HG02884 (cell line): ENCODE results near the gene CACNA1G.

Experiments used
- ATAC-seq: cut with Tn5 transposase; IDR thresholded peaks from one replicate; pipeline ENCODE4 v1.9.1; 2021; ENCODE audit warnings: mild to moderate bottlenecking, moderate library complexity; ENCODE audit not compliant: unreplicated experiment

CACNA1G gene

DNA sequence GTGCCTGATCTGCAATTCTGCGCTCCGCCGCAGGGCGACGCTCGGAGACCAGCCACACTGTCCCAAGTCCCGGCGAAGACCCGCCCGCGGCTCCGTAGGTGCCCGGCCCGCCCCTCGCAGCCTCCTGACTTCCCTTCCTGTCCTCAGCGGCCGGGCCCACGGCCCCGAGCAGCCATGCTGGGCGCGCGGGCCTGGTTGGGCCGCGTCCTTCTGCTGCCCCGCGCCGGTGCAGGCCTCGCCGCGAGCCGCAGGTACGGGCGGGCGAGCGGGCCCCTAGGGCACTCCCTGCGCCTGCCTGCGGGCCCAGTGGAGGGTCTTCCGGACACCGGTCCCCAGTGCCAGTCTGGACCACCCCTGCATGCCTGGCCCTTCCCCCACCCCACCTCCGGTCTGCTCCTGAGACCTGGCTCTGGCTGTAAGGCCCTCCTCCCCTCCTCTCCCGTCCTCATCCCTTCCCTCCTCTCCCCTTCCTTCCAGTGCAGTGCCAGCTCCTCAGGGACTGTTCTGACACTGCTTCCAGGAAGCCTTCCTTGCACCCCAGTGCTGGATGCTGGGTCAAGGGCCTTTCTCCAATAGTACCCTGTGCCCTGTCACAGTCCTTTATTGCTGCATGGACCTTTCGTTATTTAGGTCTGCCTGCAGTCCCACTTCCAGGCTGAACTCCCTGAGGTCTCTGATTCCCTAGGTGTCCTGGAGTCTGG lies 13.3 kb upstream of the CACNA1G start, which contains the start of gene SPATA20:
Gene SPATA20, plus strand, starts transcription at position 140 of the 701 bp plus-strand sequence. Its CDS starts 35 bp downstream, at position 175.
- peak; percentile 80 for ATAC-seq

DNA sequence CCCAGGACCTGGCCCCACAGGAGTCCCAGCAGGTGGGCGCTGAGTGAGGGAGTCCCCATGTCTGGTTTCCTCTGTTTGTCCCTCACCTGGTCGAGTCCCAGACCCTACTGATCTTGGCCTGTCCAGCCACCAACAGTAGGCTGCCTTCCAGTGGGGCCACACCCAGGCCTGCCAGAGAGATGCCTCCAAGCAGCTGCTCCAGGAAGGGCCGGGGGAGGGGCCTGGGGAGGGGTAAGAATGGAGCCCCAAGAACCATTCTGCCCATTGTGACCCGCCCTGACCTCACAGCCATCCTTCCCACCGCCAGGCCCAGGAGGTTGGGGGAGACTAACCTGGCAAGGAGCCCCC lies 12.8 kb upstream of the CACNA1G start:
- no peak for ATAC-seq

DNA sequence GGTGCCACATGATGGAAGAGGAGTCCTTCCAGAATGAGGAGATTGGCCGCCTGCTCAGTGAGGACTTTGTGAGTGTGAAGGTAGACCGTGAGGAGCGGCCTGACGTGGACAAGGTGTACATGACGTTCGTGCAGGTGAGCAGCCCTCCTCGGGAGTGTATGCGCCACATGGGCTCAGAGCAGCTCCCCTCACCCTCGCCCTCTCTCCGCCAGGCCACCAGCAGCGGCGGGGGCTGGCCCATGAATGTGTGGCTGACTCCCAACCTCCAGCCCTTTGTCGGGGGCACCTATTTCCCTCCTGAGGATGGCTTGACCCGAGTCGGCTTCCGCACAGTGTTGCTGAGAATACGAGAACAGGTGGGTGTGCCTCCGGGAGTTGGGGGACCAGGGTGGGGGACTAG lies 11.7 kb upstream of the CACNA1G start:
- no peak for ATAC-seq

DNA sequence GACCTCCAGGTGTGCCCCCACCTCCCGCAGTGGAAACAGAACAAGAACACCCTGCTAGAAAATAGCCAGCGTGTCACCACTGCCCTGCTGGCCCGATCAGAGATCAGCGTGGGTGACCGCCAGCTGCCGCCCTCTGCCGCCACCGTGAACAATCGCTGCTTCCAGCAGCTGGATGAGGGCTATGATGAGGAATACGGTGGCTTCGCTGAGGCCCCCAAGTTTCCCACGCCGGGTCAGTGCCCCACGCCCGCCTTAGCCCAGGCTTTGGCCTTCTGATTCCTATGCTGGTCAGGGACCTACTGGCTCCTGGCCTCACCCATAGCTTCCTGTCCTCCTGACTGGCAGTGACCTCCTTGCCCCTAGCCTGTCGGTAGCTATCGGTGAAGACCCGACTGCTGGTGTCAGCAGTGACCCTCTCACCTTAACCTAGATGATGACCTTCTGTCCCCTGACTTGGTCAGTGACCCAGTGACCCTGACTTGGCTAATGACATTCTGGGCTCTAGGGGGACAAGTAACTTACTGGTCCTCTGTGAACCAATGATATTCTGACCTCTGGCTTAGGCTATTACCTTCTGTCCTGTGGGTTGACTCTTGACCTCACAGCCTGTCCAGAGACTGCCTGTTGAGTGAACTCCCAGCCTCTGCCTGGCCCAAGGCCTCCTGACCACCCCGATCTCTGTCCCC lies 11.1 kb upstream of the CACNA1G start:
- no peak for ATAC-seq

DNA sequence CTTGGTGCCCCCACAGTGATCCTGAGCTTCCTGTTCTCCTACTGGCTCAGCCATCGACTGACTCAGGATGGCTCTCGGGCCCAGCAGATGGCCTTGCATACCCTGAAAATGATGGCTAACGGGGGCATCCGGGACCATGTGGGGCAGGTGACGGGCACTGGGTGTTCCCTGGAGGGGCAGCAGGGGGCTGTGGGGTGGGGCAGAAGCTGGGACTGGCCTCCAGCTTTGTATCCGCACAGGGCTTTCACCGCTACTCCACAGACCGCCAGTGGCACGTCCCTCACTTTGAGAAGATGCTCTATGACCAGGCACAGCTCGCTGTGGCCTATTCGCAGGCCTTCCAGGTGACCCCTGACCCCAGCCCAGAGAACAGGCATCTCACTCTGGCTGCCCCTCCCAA lies 10.5 kb upstream of the CACNA1G start:
- ATAC-seq = no peak

DNA sequence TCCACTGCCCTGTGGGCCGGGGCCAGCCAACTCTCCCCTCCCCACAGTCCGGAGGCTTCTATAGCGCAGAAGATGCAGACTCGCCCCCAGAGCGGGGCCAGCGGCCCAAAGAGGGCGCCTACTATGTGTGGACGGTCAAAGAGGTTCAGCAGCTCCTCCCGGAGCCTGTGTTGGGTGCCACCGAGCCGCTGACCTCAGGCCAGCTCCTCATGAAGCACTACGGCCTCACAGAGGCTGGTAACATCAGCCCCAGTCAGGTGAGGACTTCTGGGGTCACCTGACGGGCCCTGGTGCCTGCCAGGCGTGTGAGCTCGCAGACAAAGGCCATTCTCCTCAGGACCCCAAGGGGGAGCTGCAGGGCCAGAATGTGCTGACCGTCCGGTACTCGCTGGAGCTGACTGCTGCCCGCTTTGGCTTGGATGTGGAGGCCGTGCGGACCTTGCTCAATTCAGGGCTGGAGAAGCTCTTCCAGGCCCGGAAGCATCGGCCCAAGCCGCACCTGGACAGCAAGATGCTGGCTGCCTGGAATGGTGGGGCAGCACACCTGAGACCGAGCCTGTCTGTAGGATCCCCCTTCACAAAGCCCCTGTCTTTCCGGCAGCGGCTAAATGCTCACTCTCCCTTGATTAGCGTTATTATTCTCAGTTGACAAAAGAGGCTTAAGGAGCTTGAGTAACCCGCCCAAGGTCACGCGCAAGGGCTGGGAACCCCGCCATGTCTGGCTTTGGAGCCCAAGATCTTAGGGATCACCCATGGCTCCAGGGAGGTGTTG lies 9.7 kb upstream of the CACNA1G start:
- no peak for ATAC-seq

DNA sequence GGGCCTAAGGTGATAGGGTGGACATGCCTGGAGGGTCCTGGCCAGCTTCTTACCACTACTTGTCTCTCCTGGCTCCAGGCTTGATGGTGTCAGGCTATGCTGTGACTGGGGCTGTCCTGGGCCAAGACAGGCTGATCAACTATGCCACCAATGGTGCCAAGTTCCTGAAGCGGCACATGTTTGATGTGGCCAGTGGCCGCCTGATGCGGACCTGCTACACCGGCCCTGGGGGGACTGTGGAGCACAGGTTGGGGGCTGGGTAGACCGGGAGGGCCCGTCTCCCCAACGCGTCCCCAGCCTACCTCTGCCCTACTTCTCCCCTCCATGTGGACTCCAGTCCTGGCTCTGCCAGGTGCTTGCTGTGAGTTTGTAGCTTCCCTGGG lies 9.1 kb upstream of the CACNA1G start:
- ATAC-seq = no peak

DNA sequence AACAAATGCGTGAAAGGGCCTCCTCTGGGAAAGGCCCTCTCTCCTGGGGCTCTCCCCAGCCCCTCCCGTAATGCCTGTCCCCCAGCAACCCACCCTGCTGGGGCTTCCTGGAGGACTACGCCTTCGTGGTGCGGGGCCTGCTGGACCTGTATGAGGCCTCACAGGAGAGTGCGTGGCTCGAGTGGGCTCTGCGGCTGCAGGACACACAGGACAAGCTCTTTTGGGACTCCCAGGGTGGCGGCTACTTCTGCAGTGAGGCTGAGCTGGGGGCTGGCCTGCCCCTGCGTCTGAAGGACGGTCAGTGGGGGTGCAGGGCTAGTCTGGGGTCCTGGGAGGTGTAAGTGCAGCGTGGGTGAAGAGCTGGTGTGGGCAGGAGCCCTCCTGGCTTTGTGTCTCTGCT lies 8.6 kb upstream of the CACNA1G start:
- no peak for ATAC-seq

DNA sequence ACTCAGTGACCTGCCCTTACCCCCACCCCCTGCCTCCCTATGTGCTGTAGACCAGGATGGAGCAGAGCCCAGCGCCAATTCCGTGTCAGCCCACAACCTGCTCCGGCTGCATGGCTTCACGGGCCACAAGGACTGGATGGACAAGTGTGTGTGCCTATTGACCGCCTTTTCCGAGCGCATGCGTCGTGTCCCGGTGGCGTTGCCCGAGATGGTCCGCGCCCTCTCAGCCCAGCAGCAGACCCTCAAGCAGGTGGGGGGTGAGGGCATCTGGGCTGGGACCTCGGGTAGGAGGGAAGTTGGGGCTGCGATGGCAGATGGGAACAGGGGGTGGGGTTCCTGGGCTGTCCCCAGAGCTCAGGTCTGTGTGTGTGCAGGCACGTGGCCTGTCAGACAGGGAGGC lies 6.3 kb upstream of the CACNA1G start:
- no peak for ATAC-seq

DNA sequence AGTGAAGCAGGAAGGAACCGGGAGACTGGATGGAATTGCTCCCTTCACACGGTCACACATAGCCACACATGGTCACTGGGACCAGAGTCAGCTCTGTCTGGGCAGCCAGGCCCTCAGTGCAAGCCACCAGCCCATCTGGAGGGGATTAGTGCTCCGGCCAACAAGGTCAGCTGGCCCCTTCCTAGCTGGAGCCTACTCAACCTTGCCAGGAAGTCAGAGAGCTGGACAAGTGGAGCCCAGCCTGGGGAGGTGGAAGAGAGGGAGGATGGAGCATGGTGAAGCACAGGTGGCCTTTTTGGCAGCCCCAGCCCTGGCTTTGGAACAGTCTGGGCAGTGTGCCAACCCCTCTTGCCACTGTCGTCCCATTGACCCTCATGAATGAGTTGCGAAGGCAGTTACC lies 3.7 kb upstream of the CACNA1G start:
- no peak for ATAC-seq

DNA sequence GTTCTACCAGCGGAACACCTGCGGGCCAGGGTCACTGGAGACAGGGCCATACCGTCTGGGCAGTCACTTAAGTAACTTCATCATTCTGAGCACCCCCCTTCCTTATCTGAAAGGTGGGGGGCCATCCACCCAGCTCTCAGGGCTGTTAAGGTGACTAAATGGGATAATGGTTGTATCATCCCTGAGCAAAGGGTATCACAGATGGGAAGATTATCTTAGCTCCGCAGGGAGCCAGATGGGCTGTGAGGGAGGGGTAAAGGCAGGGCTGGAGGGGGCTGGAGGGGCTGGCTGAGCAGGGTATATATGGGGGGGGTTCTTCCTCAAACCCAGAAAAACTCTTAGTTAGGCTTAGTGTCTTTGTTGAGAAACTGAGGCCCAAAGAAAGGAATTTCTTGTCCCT lies 2.9 kb upstream of the CACNA1G start:
- no peak for ATAC-seq

DNA sequence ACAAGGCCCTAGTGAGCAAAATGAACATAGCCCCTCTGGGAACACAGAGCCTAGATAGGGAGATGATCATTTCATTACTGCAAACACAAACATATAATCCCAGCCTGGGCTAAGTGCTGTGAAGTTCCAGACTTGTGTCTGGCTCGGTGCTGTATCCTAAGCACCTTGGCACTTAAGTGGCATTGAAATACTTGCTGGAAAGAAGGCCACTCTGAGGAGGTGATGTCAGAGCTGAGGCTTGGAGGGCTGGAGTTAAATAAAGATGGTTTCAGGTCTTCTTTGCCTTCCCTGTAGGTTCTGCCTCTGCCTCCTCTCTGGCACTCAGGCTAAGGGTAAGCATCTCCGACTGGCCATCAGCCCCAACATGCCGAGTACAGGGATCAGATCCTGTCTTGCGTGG lies 2.4 kb upstream of the CACNA1G start:
- no peak for ATAC-seq

DNA sequence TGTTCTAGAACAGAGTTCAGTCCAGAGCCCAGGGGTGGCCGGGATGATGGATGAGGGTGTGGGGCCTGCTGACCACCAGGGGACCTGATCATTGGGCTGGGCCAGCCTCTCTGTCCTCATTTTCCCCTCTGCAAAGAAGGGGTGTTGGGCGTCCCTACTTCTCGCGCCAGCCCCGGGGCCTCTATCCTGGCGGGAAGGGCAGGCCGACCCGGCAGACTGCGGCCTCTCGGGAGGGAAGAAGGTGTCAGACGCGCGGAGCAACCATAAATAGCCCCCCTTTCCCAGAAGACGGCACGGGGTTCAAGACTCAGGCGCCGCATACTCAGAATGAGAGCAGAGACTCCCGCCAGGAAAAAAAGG lies 2.0 kb upstream of the CACNA1G start:
- no peak for ATAC-seq

DNA sequence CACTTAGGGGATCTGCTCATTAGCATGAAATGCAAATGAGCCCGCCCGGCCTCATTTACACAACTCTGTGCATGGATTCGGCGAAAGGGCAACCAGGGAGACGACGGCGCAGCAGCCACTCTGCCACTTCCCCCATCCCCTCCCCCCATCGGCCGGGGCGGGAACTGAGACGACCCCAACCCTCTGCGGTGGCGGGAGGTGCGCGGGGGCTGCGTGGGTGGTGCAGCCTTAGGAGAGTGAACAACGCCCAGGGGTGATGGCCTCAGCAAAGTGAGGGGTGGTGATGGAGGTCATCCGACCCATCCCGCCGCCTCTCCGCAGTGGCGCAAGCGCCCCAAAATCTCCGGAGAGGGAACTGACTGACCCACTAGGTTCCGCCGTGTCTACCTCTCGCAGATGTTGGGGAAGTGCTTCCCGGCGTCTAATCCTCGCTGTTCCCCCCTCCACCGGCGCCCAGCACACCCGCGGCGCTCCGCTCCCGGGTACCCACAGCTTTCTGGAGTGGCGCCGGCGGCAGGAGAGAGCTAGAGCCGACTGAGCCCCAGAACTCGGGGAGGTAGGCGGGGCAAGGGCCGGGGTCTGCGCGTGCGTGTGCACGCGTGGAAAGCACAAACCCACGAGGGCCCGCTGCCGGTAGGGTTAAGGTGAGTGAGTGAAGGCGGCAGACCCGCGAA lies 1.4 kb upstream of the CACNA1G start:
- ATAC-seq = no peak

DNA sequence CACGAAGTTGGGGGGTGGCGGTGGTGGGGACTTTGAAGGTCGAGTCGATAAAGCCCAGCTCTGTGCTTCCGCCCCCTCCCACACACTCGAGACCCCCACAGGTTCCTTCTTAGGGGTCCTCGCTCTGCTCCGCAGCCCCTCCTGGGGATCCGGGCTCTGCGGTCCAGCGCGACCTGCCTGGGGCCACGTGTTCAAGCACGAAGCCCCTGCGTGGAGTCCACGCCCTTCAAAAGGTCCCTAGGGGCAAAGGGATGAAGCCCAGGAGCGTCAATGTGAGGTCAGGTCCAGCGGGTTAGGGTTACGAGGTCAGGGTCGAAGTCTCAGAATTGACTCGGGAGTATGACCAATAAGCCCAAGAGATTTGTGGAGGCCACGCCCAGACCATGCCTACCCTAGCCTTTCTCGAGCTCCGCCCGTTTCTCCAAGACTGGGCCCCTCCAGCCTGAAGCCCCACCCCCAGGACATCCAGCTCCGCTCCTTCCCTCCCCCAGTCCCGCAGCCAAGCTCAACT lies 786 bp upstream of the CACNA1G start:
- ATAC-seq = no peak

DNA sequence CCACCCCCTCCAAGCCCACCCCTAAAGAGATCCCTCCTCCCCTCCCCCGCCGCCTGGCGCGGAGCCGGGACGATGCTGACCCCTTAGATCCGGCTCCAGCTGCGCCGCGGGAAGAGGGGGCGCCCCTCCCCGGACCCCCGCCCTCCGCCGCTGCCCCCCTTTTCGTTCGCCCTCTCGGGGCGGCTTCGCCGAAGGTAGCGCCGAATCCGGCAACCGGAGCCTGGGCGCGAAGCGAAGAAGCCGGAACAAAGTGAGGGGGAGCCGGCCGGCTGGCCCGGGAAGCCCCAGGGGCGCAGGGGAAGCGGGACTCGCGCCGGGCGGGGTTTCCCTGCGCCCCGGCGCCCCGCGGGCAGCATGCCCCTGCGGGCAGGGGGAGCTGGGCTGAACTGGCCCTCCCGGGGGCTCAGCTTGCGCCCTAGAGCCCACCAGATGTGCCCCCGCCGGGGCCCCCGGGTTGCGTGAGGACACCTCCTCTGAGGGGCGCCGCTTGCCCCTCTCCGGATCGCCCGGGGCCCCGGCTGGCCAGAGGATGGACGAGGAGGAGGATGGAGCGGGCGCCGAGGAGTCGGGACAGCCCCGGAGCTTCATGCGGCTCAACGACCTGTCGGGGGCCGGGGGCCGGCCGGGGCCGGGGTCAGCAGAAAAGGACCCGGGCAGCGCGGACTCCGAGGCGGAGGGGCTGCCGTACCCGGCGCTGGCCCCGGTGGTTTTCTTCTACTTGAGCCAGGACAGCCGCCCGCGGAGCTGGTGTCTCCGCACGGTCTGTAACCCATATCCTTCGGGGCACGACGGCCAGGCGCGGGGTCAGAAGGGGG lies 623 bp downstream of the CACNA1G start:
- peak; percentile 5 for ATAC-seq

DNA sequence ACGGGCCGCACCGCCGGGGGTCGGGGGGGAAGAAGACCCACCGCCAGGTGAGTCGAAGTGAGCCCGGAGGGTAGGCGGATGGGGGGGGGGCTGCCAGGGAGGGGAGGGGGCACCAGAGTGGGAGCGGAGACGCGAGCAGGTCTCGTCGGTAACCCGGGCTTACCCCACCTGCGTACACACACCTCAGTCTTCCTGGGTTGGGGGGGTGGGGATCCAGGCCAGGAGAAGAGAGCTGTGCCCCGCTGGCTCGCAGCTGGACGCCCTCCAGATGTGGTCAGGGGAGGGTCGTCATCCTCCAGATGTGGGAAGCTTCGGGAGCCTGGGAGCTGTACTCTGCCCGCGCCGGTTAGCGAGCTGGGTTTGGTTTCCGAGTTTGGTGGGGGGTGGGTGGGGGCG lies 1.2 kb downstream of the CACNA1G start:
- no peak for ATAC-seq

DNA sequence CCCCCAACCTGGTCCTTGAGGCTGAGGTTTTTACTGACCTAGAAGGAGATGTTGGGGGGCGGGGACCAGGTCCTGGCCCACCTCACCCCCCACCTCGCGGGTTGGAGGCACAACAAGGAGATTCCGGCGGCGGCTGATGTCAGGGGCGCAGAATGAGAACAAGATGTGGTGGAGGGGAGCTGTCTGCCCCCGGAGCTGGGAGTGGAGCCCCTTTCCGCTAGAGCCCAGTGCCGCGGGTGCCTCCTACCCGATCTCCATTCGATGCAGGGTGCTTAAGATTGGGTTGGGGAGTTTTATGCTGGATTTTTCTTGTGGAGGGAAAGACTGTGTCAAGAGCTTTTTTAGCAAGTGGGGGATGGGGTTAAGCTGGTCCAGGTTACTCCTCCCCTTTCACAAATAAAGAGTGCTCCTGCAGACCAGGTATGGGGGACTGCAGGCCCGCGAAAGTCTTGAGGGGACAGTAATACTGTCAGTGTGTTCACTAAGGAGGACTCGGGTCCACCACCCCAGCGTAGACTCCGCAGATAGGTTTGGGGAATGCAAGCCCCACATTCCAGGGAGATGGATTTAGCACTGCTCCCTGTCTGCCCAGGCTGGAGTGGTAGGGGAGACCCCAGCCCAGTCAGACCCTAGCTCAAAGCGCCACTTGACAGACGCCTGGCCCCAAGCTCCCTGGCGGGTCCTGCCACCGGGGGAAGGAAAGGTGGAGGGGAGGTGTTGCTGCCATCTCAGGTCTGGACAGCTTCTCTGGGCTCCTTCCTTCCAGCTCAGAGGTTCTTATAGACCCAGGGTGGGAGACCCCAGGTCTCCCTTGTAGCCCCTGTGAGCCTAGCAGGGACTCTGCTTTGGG lies 2.0 kb downstream of the CACNA1G start:
- no peak for ATAC-seq

DNA sequence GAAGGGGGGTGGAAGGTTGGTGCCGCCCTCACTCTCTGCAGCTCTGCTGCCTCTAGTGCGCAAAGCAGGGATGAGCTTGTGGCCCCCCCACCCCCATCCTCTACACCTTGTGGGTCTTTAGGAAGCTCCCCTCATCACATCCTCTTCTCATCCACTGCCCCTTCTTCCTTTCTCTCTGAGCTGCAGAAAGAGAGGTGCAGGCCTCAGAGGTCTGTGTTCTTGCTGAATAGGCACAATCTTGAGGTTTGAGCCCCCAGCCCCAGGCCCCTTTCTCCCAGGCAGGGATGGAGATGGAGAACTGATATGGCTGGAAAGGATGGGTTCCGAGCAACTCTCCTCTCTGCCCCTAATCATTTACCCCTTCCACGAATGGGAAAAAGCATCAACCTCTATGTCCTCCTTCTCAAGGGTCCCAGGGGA lies 2.6 kb downstream of the CACNA1G start:
- no peak for ATAC-seq

DNA sequence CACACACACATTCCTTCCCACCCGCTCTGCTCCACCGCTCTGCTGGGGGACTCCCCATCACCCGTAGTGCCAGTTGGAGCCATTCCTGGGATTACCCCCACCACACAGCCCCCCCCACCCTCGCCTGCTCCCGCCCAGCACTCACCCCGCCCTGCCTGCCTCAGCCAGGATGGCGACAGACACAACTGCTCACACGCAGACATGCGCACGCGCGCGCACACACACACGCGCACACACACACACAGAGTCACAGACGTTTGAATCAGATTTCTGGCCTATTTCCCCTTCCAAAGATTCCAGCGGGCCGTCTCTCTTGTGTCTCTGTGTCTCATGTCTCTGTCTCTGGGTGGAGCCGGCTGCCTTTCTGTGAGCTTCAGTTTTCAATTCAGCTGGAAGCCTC lies 4.4 kb downstream of the CACNA1G start:
- no peak for ATAC-seq
